Caco-2 (cell line): ENCODE data around the gene CCDC28B. TPM values are rescaled to one million over a fixed set of nuclear protein-coding genes. Genes with fewer than 3 reads are reported as not detected.
A peak's percentile ranks its signal among the peaks of the same experiment; 100 is the strongest.

Experiments used
- BruUV-seq: library from RNA; stranded (reverse); fragments of 400-500 nt; replicated peaks from 2 replicates; lab custom pipeline; 2021; lab: Mats Ljungman, UMichigan
- CTCF ChIA-PET: fragments of 300-600 bp; sonication (Branson Sonifier 250); formaldehyde crosslinking; loops from one replicate; lab custom pipeline; 2022; ENCODE audit warnings: antibody characterized with exemption; lab: Charles Lee
- POLR2A ChIA-PET: fragments of 300-600 bp; sonication (Branson Sonifier 250); formaldehyde crosslinking; loops from one replicate; lab custom pipeline; 2022; ENCODE audit warnings: antibody characterized with exemption; lab: Charles Lee
- DNase-seq, 2 experiments: peaks; one replicate each; pipeline versions ENCODE4 v3.0.0 to v3.0.0-alpha.2; 2020 to 2022
- H3K27me3 ChIP-seq: replicated peaks from 2 replicates; pipeline ENCODE4 v1.6.0; 2011; ENCODE audit warnings: low read length; ENCODE audit not compliant: control insufficient read depth, insufficient read depth
- H3K36me3 ChIP-seq: 2 replicates; pipeline ENCODE4 v1.5.1; 2011; ENCODE audit warnings: low read length; ENCODE audit not compliant: control insufficient read depth, insufficient read depth
- H3K4me1 ChIP-seq: fragments of 250-450 bp; sonication (Bioruptor Pico); 2 replicates; pipeline ENCODE4 v1.5.1; 2020; ENCODE audit warnings: mild to moderate bottlenecking
- H3K4me3 ChIP-seq: 2 replicates; pipeline ENCODE4 v1.5.1; 2011; ENCODE audit warnings: low read depth, mild to moderate bottlenecking, control low read depth, low read length
- H3K9me3 ChIP-seq: fragments of 250-450 bp; sonication (Bioruptor Pico); 2 replicates; pipeline ENCODE4 v1.5.1; 2020; ENCODE audit warnings: mild to moderate bottlenecking, moderate library complexity
- H3K27ac Mint-ChIP-seq: one replicate; pipeline ENCODE4 v1.8.0; 2022; ENCODE audit warnings: mixed read lengths; ENCODE audit not compliant: unreplicated experiment
- H3K27me3 Mint-ChIP-seq: one replicate; pipeline ENCODE4 v1.8.0; 2022; ENCODE audit warnings: mixed read lengths; ENCODE audit not compliant: insufficient read depth, unreplicated experiment
- H3K36me3 Mint-ChIP-seq: one replicate; pipeline ENCODE4 v1.8.0; 2022; ENCODE audit warnings: mild to moderate bottlenecking, mixed read lengths; ENCODE audit not compliant: insufficient read depth, unreplicated experiment
- H3K4me1 Mint-ChIP-seq: one replicate; pipeline ENCODE4 v1.8.0; 2022; ENCODE audit warnings: low read depth, mixed read lengths; ENCODE audit not compliant: unreplicated experiment
- H3K4me3 Mint-ChIP-seq: one replicate; pipeline ENCODE4 v1.8.0; 2022; ENCODE audit warnings: mild to moderate bottlenecking, moderate library complexity, mixed read lengths; ENCODE audit not compliant: unreplicated experiment
- H3K9me3 Mint-ChIP-seq: one replicate; pipeline ENCODE4 v1.8.0; 2022; ENCODE audit warnings: mixed read lengths; ENCODE audit not compliant: unreplicated experiment
- intact Hi-C: fragments of 100-400 bp; cut with micrococcal nuclease; formaldehyde crosslinking; loops from one replicate; pipeline ENCODE4 v1.10.0; 2022; ENCODE audit not compliant: unreplicated experiment
- total RNA-seq: library from RNA; stranded (reverse); gene quantifications from 2 replicates; pipeline ENCODE4 v1.2.3, GENCODE V29; 2022
- TF ChIP-seq, protein P1 (sequence below), 2 experiments: fragments of 200-600 bp in 1 of 2; IDR thresholded peaks; 1 replicate in 1 of 2; 2 replicates in 1 of 2; pipeline versions ENCODE4 v1.5.1 to v1.8.0; 2011 to 2022; ENCODE audit warnings: antibody characterized with exemption in 1 of 2, control low read depth in 1 of 2, inconsistent platforms in 1 of 2, low read depth in 1 of 2, low read length in 1 of 2, mild to moderate bottlenecking in 1 of 2, moderate library complexity in 1 of 2; ENCODE audit not compliant: insufficient read depth in 1 of 2, severe bottlenecking in 1 of 2, unreplicated experiment in 1 of 2

CCDC28B gene
- total RNA-seq, 1 experiment from 2014 or later, result 3.9 TPM

GRCh38 chr1:32247452-32247851, 47.1 kb downstream of the CCDC28B start:
- intact Hi-C loops, result no loop called here
- no peaks in the 10 kb centered on the region for H3K27me3 Mint-ChIP-seq
- H3K36me3 ChIP-seq, result no peaks in the 10 kb centered on the region
- no peaks in the 10 kb centered on the region for H3K9me3 ChIP-seq
- H3K4me3 Mint-ChIP-seq, result no peak overlapping the region
- no peak for DNase-seq
- CTCF ChIA-PET, result no interaction called here
- TF ChIP-seq, protein P1, sequence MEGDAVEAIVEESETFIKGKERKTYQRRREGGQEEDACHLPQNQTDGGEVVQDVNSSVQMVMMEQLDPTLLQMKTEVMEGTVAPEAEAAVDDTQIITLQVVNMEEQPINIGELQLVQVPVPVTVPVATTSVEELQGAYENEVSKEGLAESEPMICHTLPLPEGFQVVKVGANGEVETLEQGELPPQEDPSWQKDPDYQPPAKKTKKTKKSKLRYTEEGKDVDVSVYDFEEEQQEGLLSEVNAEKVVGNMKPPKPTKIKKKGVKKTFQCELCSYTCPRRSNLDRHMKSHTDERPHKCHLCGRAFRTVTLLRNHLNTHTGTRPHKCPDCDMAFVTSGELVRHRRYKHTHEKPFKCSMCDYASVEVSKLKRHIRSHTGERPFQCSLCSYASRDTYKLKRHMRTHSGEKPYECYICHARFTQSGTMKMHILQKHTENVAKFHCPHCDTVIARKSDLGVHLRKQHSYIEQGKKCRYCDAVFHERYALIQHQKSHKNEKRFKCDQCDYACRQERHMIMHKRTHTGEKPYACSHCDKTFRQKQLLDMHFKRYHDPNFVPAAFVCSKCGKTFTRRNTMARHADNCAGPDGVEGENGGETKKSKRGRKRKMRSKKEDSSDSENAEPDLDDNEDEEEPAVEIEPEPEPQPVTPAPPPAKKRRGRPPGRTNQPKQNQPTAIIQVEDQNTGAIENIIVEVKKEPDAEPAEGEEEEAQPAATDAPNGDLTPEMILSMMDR (IDR thresholded peaks at IDR 0.05; ENCODE audit: insufficient read depth in 1 of 2, low read depth in 1 of 2, low read length in 1 of 2, severe bottlenecking in 1 of 2, unreplicated experiment in 1 of 2), result no peak
- H3K27ac Mint-ChIP-seq, result no peak overlapping the region
- H3K9me3 Mint-ChIP-seq, result no peaks in the 10 kb centered on the region
- no TSS peak for BruUV-seq
- H3K27me3 ChIP-seq, result no peaks in the 10 kb centered on the region
- H3K4me1 Mint-ChIP-seq, result no peaks in the 10 kb centered on the region
- no peaks in the 10 kb centered on the region for H3K4me1 ChIP-seq
- no peak overlapping the region for H3K4me3 ChIP-seq
- POLR2A ChIA-PET, result no interaction called here
- H3K36me3 Mint-ChIP-seq, result no peaks in the 10 kb centered on the region

- Histone ChIP-seq H3K4me3 (no peak overlapping the region), H3K9me3 (no peaks in the 10 kb centered on the region), H3K36me3 (no peaks in the 10 kb centered on the region), H3K27me3 (no peaks in the 10 kb centered on the region), H3K4me1 (no peaks in the 10 kb centered on the region)
- DNase-seq, result peak; percentile 47 to 48
- H3K27me3 Mint-ChIP-seq, result no peaks in the 10 kb centered on the region
- no peaks in the 10 kb centered on the region for H3K4me1 Mint-ChIP-seq
- ChIA-PET CTCF (no interaction called here), POLR2A (interaction anchor here (0.6 kb wide), 1 partner anchor 9 kb away, joined by 3 read pairs; no protein-coding TSS in a partner anchor)
- BruUV-seq, result no TSS peak
- intact Hi-C loops, result no loop called here
- TF ChIP-seq, protein P1 (IDR thresholded peaks at IDR 0.05; ENCODE audit: insufficient read depth in 1 of 2, low read depth in 1 of 2, low read length in 1 of 2, severe bottlenecking in 1 of 2, unreplicated experiment in 1 of 2), result peak; percentile 23 to 25
- no peaks in the 10 kb centered on the region for H3K36me3 Mint-ChIP-seq
- no peak overlapping the region for H3K27ac Mint-ChIP-seq
- no peak overlapping the region for H3K4me3 Mint-ChIP-seq
- H3K9me3 Mint-ChIP-seq, result no peaks in the 10 kb centered on the region
Measured at GRCh38 chr1:32247983-32248889, 47.8 kb downstream of the CCDC28B start.

DNA sequence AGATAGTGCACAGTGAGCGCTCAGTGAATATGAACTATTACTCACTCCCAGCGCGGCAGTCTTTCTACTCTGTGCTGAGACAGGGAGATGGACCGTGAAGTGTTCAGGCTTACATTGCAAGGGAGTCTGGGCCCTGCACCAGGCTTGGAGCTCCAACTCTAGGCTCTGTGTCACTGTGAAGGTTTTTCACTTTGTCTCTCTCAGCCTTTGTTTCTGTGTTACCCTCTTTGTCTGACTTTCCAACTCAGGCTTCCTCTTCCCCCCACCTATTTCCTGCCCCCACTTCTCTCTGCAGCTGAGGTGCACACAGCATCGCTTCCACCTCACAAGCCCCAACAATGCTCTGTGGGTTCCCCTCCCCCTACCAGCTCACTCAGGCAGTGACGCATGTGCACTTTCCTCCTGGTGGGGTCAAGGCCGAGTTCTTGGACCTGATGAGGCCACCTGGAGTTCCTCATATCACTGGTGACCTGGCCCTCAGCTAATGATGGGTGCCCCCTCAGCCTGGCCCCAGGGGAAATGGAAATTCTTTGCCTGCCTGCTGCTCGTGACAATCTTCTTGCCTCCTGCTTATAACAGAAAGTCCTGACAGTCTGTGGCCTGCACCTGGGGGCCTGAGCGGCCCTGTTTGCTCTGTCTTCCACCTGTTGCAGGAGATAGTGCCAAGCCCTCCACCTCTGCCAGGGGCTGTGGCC, 49.6 kb downstream of the CCDC28B start:
- no peaks in the 10 kb centered on the region for H3K4me1 ChIP-seq
- H3K36me3 ChIP-seq, result no peaks in the 10 kb centered on the region
- ChIA-PET POLR2A (interaction anchor here (0.5 kb wide), 1 partner anchor 30 kb away, joined by 6 read pairs; no protein-coding TSS in a partner anchor), CTCF (no interaction called here)
- Mint-ChIP-seq H3K4me1 (no peaks in the 10 kb centered on the region), H3K9me3 (no peaks in the 10 kb centered on the region), H3K27ac (no peak overlapping the region), H3K4me3 (no peak overlapping the region), H3K36me3 (no peaks in the 10 kb centered on the region), H3K27me3 (no peaks in the 10 kb centered on the region)
- H3K9me3 ChIP-seq, result no peaks in the 10 kb centered on the region
- TF ChIP-seq, protein P1 (IDR thresholded peaks at IDR 0.05; ENCODE audit: insufficient read depth in 1 of 2, low read depth in 1 of 2, low read length in 1 of 2, severe bottlenecking in 1 of 2, unreplicated experiment in 1 of 2), result no peak
- DNase-seq, result no peak
- H3K27me3 ChIP-seq, result no peaks in the 10 kb centered on the region
- intact Hi-C loops, result no loop called here
- BruUV-seq, result no TSS peak
- no peak overlapping the region for H3K4me3 ChIP-seq
